Activated T-helper 1 cell treated with Interleukin-2 at 50 U/mL for 16 hours (primary cell): ENCODE measurements around the gene C1QTNF12.

Experiments used
- DNase-seq: peaks from one replicate; pipeline ENCODE4 v3.0.0-alpha.2; 2020; ENCODE audit warnings: low read depth

Gene C1QTNF12

GRCh38 chr1:1240822-1241587, 5.5 kb downstream of the C1QTNF12 start:
- no peak for DNase-seq

- DNase-seq, result no peak
Observed at GRCh38 chr1:1240348-1240732, 6.2 kb downstream of the C1QTNF12 start.

- DNase-seq, result no peak
Observed at GRCh38 chr1:1239614-1240347, 6.7 kb downstream of the C1QTNF12 start.

GRCh38 chr1:1239227-1239613, 7.3 kb downstream of the C1QTNF12 start:
- DNase-seq, result no peak

GRCh38 chr1:1238702-1239178, 7.8 kb downstream of the C1QTNF12 start:
- DNase-seq, result no peak

GRCh38 chr1:1237874-1238701, 8.4 kb downstream of the C1QTNF12 start:
- DNase-seq, result no peak

GRCh38 chr1:1236945-1237873, 9.3 kb downstream of the C1QTNF12 start:
- no peak for DNase-seq

GRCh38 chr1:1236176-1236763, 10.3 kb downstream of the C1QTNF12 start:
- no peak for DNase-seq

- no peak for DNase-seq
Observed at GRCh38 chr1:1235016-1235744, 11.3 kb downstream of the C1QTNF12 start.

- no peak for DNase-seq
Observed at GRCh38 chr1:1234180-1234808, 12.2 kb downstream of the C1QTNF12 start.

GRCh38 chr1:1233567-1233892, 13.0 kb downstream of the C1QTNF12 start:
- DNase-seq, result no peak

GRCh38 chr1:1232796-1233566, 13.5 kb downstream of the C1QTNF12 start:
- DNase-seq, result no peak

GRCh38 chr1:1232208-1232795, 14.2 kb downstream of the C1QTNF12 start, which contains the start of gene B3GALT6:
Gene B3GALT6 (plus strand): TSS chr1:1232237. CDS start chr1:1232279, 42 bp downstream.
- no peak for DNase-seq

- peak; percentile 96 for DNase-seq
Observed at GRCh38 chr1:1231400-1232207, 14.9 kb downstream of the C1QTNF12 start, which contains the start of gene SDF4. Gene SDF4 (minus strand): TSS chr1:1232001. CDS start chr1:1228772, 3,229 bp downstream.

- no peak for DNase-seq
Observed at GRCh38 chr1:1230656-1231399, 15.7 kb downstream of the C1QTNF12 start.

- no peak for DNase-seq
Observed at GRCh38 chr1:1229770-1230169, 16.8 kb downstream of the C1QTNF12 start.
